ENCODE data around the gene BRD1. TPM values are rescaled to one million over a fixed set of nuclear protein-coding genes. Genes with fewer than 3 reads are reported as not detected.

BRD1 gene
- total and polyA plus RNA-seq, 3 donors from 2014 or later = 113 to 122 (median 114) TPM

GRCh38 chr22:49833340-49834007, 5.8 kb upstream of the BRD1 start:
- peaks cover 2% of the 10 kb centered on the region for H3K4me1 ChIP-seq
- WGBS, 2 donors = 90 to 91% methylated on average over 11 of the region's 11 CpGs
- no peak overlapping the region for H3K27ac ChIP-seq
- intact Hi-C loops (cut with DNase I; ENCODE audit: low total_unique reads) = no loop called here
- no peak for TF ChIP-seq POLR2A (IDR thresholded peaks at IDR 0.05)
- TF ChIP-seq CTCF (IDR thresholded peaks at IDR 0.05) = no peak
- DNase-seq = no peak
- no peak overlapping the region for H3K4me3 ChIP-seq
- no peaks in the 10 kb centered on the region for H3K9me3 ChIP-seq
- no peaks in the 10 kb centered on the region for H3K27me3 ChIP-seq
- H3K36me3 ChIP-seq (ENCODE audit: low read depth, missing control alignments) = no peaks in the 10 kb centered on the region

- TF ChIP-seq POLR2A (IDR thresholded peaks at IDR 0.05) (no peak), CTCF (IDR thresholded peaks at IDR 0.05) (no peak)
- intact Hi-C loops (cut with DNase I; ENCODE audit: low total_unique reads) = no loop called here
- H3K9me3 ChIP-seq = no peaks in the 10 kb centered on the region
- peaks cover 27% of the 10 kb centered on the region for H3K4me1 ChIP-seq
- H3K27ac ChIP-seq = peak overlapping the region in 1 of 2 donors; percentile 86
- H3K36me3 ChIP-seq (ENCODE audit: low read depth, missing control alignments) = no peaks in the 10 kb centered on the region
- DNase-seq = no peak
- no peaks in the 10 kb centered on the region for H3K27me3 ChIP-seq
- 95 to 96% methylated on average over 9 to 17 of the region's 17 CpGs for WGBS, 2 donors
- H3K4me3 ChIP-seq = no peak overlapping the region
These were observed 1.6 kb upstream of the BRD1 start for GRCh38 chr22:49829044-49829853.

- intact Hi-C loops (cut with DNase I; ENCODE audit: low total_unique reads) = no loop called here
- TF ChIP-seq POLR2A (IDR thresholded peaks at IDR 0.05) (no peak), CTCF (IDR thresholded peaks at IDR 0.05) (no peak)
- Histone ChIP-seq H3K27ac (peak overlapping the region in 1 of 2 donors; percentile 86), H3K4me3 (peak overlapping the region in 1 of 2 donors; percentile 49), H3K27me3 (no peaks in the 10 kb centered on the region), H3K36me3 (ENCODE audit: low read depth, missing control alignments) (no peaks in the 10 kb centered on the region), H3K4me1 (peaks cover 27% of the 10 kb centered on the region), H3K9me3 (no peaks in the 10 kb centered on the region)
- WGBS, 2 donors = 65 to 68% methylated on average over 13 to 14 of the region's 14 CpGs
- DNase-seq = no peak
These were observed 909 bp upstream of the BRD1 start for GRCh38 chr22:49828599-49828965.

GRCh38 chr22:49827271-49827852, 311 bp downstream of the BRD1 start:
- no peak for DNase-seq

More at GRCh38 chr22:49827271-49827852, 311 bp downstream of the BRD1 start:
- Histone ChIP-seq H3K4me1 (peaks cover 27% of the 10 kb centered on the region), H3K9me3 (no peaks in the 10 kb centered on the region), H3K27me3 (no peaks in the 10 kb centered on the region), H3K27ac (peak overlapping the region; percentile 91 to 94), H3K36me3 (ENCODE audit: low read depth, missing control alignments) (no peaks in the 10 kb centered on the region), H3K4me3 (peak overlapping the region; percentile 82 to 85)
- WGBS, 2 donors = 0% methylated on average over 65 of the region's 110 CpGs; no CpG with 5 or more reads in 1 of the 2 donors
- intact Hi-C loops (cut with DNase I; ENCODE audit: low total_unique reads) = no loop called here
- TF ChIP-seq POLR2A (IDR thresholded peaks at IDR 0.05) (no peak), CTCF (IDR thresholded peaks at IDR 0.05) (no peak)
